NCI-H345 treated with DMSO at 0.1 percent for 48 hours (cell line): ENCODE results near the gene ZNF207.
"Not testable (repeated sequence)": the region's sequence is repeated elsewhere in the genome, so short reads cannot be mapped to it uniquely, and the experiment has no call there.

ENCODE experiments used
- DNase-seq: peaks from one replicate; lab custom pipeline; 2025; ENCODE audit not compliant: unreplicated experiment; lab: John Stamatoyannopoulos, UW

ZNF207 gene

GRCh38 chr17:32349854-32350665, at the start of gene ZNF207:
ZNF207 (plus strand) TSS chr17:32350157; CDS start chr17:32350286, 129 bp downstream.
- DNase-seq, result peak; percentile 95

- DNase-seq, result no peak
Measured at GRCh38 chr17:32302037-32302436, 47.9 kb upstream of the ZNF207 start.

GRCh38 chr17:32302860-32303649, 46.9 kb upstream of the ZNF207 start:
- no peak for DNase-seq

- no peak for DNase-seq
Measured at GRCh38 chr17:32303781-32304288, 46.1 kb upstream of the ZNF207 start.

- DNase-seq, result no peak
Measured at GRCh38 chr17:32305049-32305448, 44.9 kb upstream of the ZNF207 start.

GRCh38 chr17:32307658-32308057, 42.3 kb upstream of the ZNF207 start:
- no peak for DNase-seq

- no peak for DNase-seq
Measured at GRCh38 chr17:32311028-32311536, 38.9 kb upstream of the ZNF207 start.

GRCh38 chr17:32314636-32315035, 35.3 kb upstream of the ZNF207 start:
- no peak for DNase-seq

- peak; percentile 92 for DNase-seq
Measured at GRCh38 chr17:32315171-32315570, 34.8 kb upstream of the ZNF207 start.

- DNase-seq, result not testable (repeated sequence)
Measured at GRCh38 chr17:32316653-32317052, 33.3 kb upstream of the ZNF207 start.

- no peak for DNase-seq
Measured at GRCh38 chr17:32317353-32317752, 32.6 kb upstream of the ZNF207 start.

GRCh38 chr17:32318071-32318470, 31.9 kb upstream of the ZNF207 start:
- no peak for DNase-seq

GRCh38 chr17:32319548-32319905, 30.4 kb upstream of the ZNF207 start:
- DNase-seq, result peak; percentile 54

GRCh38 chr17:32320080-32320479, 29.9 kb upstream of the ZNF207 start:
- DNase-seq, result not testable (repeated sequence)

- DNase-seq, result no peak
Measured at GRCh38 chr17:32320847-32321246, 29.1 kb upstream of the ZNF207 start.

- DNase-seq, result no peak
Measured at GRCh38 chr17:32323046-32323445, 26.9 kb upstream of the ZNF207 start.

GRCh38 chr17:32323811-32324491, 26.0 kb upstream of the ZNF207 start:
- DNase-seq, result no peak

GRCh38 chr17:32327911-32328310, 22.0 kb upstream of the ZNF207 start:
- DNase-seq, result no peak

GRCh38 chr17:32330147-32330546, 19.8 kb upstream of the ZNF207 start:
- DNase-seq, result no peak

- DNase-seq, result no peak
Measured at GRCh38 chr17:32331243-32332040, 18.5 kb upstream of the ZNF207 start.
